Measurements from ENCODE around the gene MBD5.

MBD5 gene

DNA sequence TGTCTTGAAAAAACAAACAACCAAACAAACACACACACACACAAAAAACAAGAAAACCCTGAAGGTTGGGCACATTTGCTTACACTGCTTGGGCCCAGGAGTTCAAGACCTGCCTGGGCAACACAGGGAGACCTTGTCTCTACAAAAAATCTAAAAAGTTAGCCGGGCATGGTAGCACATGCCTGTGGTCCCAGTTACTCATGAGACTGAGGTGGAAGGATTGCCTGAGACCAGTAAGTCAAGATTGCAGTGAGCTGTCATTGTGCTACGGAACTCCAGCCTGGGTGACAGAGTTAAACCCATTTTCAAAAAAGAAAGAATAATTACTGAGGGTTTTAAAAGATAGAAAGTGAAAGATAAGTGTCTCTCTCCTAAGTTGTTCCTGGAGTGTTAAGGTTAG is 103.4 kb downstream of the MBD5 start:
- no peak for DNase-seq

GRCh38 chr2:148130581-148130980 is 109.7 kb downstream of the MBD5 start:
- DNase-seq: no peak

DNA sequence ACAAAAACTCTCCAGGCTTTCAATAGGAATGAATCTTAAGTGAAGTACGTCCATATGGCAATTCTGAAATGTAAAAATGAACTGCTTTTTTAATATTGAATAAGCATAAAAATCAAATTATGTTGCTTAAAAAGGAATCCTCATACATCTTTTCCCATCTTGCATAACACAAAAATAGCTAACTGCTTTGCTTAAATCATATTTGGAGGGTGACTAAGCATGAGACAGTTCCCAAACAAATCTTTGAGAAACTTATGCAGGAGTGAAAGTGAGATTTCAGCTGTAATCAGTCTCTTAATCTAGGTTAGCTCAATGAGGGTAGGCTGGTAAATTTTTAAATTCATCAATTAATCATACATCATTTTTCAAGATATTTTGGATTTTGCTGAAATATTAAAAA is 111.5 kb downstream of the MBD5 start:
- DNase-seq: no peak

DNA sequence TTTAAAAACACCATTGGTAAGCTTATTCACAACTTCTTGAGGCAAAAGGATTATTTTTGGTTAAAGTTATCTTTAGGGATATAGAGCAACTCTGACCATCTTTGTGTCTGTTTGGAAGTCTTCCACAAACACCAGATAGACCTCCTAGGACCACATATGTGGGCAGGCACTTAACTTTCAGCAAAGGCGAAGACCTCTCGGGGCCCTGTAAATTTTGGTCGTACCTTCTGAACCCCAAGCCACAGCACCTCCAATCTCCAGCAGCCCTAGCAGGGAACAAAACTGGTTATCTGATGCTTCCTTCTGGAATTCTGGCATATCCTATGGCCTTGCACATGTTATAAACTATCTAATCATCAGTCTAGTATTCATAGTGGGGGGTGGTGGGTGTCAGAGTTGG is 114.8 kb downstream of the MBD5 start:
- no peak for DNase-seq

DNA sequence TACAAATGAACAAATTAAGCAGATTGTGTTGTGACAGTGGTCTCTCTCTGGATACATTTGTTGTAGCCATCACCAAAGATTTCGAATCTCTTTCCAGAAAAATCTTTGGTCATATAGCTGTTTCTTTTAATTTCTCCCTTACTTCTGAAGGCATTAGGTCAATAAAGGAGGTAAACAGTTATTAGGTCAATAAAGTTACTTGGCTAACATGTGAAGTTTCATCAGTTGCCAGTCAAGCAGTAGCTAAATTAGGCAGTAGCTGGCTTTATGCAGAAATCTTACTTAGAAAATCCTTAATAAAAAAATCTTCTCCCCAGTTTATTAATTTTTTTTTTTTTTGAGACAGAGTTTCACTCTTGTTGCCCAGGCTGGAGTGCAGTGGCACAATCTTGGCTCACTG is 115.5 kb downstream of the MBD5 start:
- DNase-seq: no peak

DNA sequence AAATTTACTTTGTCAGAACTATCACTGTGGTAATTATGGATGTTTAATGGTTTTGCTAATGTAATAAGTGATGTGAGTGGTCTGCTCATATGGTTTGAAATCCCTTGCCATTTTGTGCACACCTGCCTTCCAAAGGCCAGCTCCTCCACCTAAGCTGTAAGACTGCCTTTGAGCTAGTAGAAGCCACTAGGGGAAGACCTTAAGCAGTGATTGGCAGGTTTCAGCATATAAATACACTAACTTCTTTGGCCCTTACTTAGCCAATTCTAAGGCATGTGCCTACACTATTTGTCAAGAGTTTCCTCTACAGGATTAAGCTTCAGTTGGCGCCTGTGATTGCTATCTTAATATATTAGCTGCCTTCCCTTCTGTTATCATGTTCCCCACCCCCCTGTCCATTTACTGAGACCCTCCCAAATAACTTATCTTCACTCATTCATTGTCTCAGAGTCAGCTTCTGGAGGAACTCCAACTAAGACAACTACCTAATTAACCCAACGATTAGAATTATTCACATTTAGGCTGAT is 141.1 kb downstream of the MBD5 start:
- DNase-seq: no peak

DNA sequence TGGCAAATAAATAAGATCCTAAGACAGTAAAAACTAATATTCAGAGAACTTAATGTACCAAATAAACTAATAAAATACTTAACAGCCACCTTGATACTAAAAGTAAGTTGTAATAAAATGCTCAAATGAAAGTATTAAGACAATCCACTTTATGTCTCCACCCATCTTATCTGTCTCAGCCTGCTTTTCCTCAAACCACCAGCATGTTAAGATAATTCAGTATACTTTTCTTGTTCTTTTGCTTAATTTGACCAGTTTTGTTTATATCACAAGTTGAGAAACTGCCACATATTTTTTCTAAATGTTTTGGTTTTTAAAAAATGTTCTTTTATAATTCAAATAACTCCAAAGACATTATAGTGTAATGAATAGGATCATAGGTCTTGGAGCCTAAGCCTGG is 142.0 kb downstream of the MBD5 start:
- no peak for DNase-seq

DNA sequence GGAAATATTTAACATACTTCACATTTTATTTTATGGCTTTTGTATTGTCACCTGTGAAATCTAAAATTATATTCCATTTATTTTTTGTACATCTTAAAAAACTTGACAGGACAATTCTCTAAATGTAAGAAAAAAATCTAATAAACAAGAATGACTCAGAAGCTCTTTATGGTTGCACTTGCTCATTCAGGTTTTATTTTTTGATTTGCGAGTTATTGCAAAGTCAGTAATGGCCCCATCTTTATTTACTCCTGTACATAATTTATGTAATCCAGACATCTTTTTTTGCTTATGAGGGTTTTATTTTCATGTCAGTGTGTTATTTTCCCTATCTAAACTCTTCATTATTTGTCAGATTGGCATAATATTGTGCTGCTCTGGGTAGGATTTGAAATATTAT is 145.1 kb downstream of the MBD5 start:
- no peak for DNase-seq

DNA sequence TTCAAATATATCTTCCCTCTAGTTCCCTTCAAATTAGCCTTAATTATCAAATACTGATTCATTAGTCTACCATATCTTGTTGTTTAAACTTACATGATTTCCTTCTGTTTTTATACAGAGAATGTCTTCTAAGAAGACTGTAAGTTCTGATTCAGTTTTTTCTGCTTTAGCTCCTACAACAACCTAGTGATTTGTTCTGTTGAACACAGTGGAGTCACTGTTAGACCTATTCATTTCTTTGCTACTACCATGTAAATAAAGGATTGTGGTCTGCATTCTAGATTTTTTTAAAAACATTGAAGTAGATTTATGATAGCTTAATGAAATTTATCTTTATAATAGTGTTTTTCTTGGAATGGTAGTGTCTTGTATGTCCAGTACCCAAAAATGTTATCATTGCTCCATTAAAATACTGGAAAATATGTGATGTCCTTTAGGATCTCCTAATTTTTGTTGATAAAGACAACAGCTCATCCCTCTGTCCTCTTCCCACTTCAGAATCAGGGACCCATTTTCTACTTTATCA is 146.4 kb downstream of the MBD5 start:
- DNase-seq: no peak

DNA sequence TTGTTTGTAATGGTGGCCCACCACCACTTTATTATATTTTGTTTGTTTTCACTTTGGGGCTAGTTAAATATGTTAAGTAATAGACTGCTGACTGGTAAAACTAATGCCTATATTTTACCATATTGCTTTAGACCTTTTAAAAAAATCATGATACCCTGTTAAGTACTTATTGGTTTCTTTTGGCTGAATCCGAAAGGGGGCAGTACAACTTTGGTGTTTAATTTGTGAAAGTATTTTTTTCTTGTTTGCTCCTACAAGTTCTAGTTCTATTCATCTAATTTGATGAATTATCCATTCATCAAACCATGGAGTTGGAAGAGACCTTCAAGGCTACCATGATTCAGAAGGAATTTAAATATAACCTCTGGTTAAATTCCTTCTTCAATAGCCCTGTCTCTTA is 147.0 kb downstream of the MBD5 start:
- no peak for DNase-seq

GRCh38 chr2:148172131-148172753 is 151.4 kb downstream of the MBD5 start:
- DNase-seq: no peak

DNA sequence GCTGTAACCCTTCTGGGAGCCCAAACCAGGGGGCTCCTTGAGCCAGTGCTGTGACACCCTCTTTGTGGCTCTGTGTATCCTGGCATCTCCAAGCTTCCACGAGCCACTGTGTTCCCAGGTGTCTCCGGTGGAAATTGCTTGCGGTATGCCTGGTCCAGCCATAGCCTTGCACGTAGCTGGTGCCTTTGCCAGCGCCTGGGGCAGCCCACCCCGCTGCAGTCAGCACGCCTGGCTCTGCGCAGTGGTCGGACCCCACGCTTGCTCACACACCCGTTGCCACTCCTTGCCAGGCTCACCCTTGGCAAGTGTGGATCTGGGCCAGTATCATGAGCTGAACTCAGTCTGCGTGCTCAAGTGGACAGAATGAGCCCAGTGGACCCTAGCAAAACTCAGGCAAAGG is 152.3 kb downstream of the MBD5 start:
- no peak for DNase-seq

DNA sequence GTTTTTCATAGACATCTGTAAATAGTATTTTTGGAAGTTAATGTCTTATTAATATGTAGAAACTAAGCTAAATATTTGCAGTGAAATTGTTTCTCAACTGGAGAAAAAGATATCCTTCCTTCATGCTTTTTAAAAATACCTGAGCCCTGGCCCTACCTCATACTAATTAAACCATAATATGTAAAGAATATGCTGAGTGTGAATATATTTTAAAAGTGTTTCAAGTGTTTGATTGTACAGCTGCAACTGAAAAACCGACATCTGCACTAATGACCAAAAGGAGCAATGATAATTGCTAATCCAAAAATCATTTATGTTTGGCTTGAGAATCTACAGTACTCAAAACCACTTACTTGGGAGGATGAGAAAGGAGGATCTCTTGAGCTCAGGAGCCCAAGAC is 156.7 kb downstream of the MBD5 start:
- no peak for DNase-seq

DNA sequence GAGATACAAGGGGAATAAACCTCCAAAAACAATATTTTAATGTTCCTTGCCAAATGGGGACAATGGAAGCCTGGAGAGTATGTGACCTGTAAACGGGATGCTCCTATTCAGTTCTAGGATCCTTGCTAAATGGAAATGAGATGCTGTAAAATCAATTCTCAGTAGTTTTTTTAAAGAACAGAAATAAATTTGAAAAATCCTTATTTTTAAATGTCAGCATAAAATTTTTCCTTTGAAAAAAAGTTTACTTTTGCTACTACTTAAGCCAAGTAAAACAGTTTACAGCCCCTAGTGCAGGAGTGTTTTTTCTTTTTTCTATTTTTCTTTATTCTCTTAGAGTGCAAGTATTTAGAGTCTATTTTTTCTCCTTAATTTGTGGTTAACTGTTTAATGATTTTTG is 158.8 kb downstream of the MBD5 start:
- no peak for DNase-seq

DNA sequence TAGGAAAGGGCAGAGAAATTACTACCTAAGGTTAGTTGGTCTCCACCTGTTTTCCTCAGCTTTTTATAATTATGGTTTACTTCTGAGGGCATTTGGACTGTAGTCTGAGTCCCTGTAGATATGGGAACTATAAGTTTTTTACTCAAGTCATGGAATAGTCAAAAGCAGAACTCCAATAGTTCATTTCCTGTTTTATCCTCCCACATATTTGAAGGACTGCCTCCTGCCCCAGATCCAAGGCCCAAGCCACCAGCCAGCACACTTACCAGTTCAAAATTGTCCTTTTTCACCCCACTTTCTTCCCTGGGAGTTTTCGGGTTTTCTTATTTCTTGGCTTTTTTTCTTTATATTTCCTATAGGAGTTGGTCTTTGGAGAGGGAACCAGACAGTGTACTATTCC is 164.1 kb downstream of the MBD5 start:
- no peak for DNase-seq

GRCh38 chr2:148194882-148195281 is 174.0 kb downstream of the MBD5 start:
- no peak for DNase-seq

GRCh38 chr2:148201075-148202004 is 180.4 kb downstream of the MBD5 start:
- peak; percentile 29 for DNase-seq

DNA sequence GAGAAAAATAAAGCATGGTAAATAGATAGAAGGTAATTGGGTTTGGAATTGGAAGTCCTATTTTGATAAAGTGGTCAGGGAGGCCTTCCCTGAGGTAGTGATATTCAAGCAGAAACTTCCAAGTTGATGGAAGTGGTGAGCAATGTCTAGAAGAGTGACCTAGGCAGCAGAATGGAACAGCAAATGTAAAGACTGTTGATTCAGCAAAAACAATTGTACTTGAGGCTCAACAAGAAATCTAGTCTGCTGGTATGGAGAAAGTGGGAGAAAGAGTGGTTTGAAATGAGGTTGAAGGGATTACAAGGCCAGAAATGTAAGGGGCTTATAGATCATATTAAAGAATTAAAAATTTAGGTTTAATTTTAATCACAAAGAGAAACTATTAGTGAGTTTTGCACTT is 181.3 kb downstream of the MBD5 start:
- DNase-seq: no peak

GRCh38 chr2:148207111-148207510 is 186.2 kb downstream of the MBD5 start:
- no peak for DNase-seq

DNA sequence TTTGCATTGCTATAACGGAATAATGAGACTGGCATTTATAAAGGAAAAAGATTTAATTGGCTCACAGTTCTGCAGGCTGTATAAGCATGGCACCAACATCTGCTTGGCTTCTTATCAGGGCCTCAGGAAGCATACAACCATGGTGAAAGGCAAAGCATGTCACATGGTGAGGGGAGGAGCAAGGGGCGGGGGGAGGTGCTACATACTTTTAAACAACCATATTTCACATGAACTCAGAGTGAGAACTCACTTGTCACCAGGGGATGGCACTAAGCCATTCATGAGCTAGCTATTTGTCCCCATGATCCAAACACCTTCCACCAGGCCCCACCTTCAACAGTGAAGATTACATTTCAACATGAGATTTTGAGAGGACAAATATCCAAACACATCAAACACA is 188.7 kb downstream of the MBD5 start:
- DNase-seq: no peak

DNA sequence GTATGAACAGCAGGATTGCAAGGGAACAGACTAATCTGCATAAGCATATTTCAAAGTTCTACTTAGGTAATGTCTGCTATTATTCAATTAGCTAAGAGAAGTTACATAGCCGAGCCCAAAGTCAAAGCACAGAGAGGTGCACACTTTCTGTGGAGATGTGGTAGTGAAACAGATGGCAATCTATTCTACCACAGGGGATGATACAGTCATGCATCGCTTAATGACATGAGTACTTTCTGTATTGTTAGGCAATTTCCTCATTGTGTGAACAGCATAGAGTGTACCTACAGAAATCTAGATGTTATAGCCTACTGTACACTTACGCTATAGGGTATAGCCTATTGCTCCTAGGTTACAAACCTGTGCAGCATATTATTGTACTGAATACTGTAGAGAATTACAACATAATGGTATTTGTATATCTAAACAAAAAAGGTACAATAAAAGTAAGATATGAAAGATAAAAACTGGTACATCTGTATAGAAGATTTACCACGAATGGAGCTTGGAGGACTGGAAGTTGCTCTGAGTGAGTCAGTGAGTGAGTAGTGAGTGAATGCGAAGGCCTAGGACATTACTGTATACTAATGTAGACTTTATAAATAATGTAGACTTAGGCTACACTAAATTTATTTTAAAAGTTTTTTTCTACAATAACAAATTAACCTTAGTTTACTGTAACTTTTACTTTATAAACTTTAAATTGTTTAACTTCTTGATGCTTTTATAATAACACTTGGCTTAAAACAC is 197.6 kb downstream of the MBD5 start:
- DNase-seq: no peak

GRCh38 chr2:148221166-148221565 is 200.3 kb downstream of the MBD5 start:
- DNase-seq: no peak

DNA sequence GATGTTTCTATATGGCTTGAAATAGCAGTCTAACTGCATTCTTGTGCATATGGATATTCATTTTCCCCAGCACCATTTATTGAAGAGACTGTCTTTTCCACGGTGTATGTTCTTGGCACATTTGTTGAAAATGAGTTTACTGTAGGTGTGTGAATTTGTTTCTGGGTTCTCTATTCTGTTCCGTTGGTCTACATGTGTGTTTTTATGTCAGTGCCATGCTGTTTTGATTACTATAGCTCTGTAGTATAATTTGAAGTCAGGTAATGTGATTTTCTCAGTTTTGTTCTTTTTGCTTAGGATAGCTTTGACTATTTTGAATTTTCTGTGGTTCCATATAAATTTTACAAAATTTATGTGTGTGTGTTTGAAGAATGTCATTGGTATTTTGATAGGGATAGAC is 201.0 kb downstream of the MBD5 start:
- no peak for DNase-seq

All from CD4-positive, alpha-beta T cell treated with Interleukin-12 subunit alpha and Interleukin-12 subunit beta, for 1 hour (primary cell).